Esophagus (tissue), 2 donors: Measurements from ENCODE around the gene NACC2. TPM values are rescaled to one million over a fixed set of nuclear protein-coding genes. Genes with fewer than 3 reads are reported as not detected.
A peak's percentile ranks its signal among the peaks of the same experiment; 100 is the strongest.

Experiments
- H3K27ac ChIP-seq, 2 donors: one replicate each; pipeline ENCODE4 v1.5.1; 2013; ENCODE audit warnings: low read depth in 2 of 2, mild to moderate bottlenecking in 2 of 2, inconsistent platforms in 1 of 2, low read length in 1 of 2, moderate library complexity in 1 of 2
- H3K27me3 ChIP-seq, 2 donors: one replicate each; pipeline ENCODE4 v1.6.1; 2013; ENCODE audit warnings: low read length in 2 of 2, control low read depth in 1 of 2, mild to moderate bottlenecking in 1 of 2; ENCODE audit not compliant: insufficient read depth in 2 of 2, control insufficient read depth in 1 of 2
- H3K36me3 ChIP-seq, 2 donors: one replicate each; pipeline ENCODE4 v1.6.1; 2013; ENCODE audit warnings: low read length in 1 of 2; ENCODE audit not compliant: control insufficient read depth in 2 of 2, insufficient read depth in 2 of 2
- H3K4me1 ChIP-seq, 2 donors: one replicate each; pipeline ENCODE4 v1.6.1; 2013; ENCODE audit warnings: low read length in 1 of 2; ENCODE audit not compliant: control insufficient read depth in 2 of 2, insufficient read depth in 2 of 2
- H3K4me3 ChIP-seq, 2 donors: one replicate each; pipeline ENCODE4 v1.5.1; 2013; ENCODE audit warnings: low read length in 2 of 2, mild to moderate bottlenecking in 2 of 2, low read depth in 1 of 2, moderate library complexity in 1 of 2
- H3K9me3 ChIP-seq, 2 donors: one replicate each; pipeline ENCODE4 v1.6.1; 2013; ENCODE audit warnings: mild to moderate bottlenecking in 2 of 2, low read depth in 1 of 2, low read length in 1 of 2, moderate library complexity in 1 of 2; ENCODE audit not compliant: control insufficient read depth in 2 of 2, insufficient read depth in 1 of 2
- WGBS, 2 donors: extraction: QIAGEN DNeasy Blood & Tissue Kit; methylation state at CpG; one replicate each; pipeline ENCODE4 v1.1.7; 2013; 5-methylcytosine and 5-hydroxymethylcytosine counted together
- polyA plus RNA-seq, 2 donors: library from polyadenylated mRNA; stranded (reverse); fragments of 200-250 nt; gene quantifications; one replicate each; pipeline ENCODE4 v1.2.3, GENCODE V29; 2013
- donor health status: healthy with polysubstance abuse.
- donor health status: Bipolar disorder and iron deficiency.

Gene NACC2
- polyA plus RNA-seq, 2 donors, result 3.2 to 4.5 TPM

GRCh38 chr9:135975834-135976233 lies 119.3 kb downstream of the NACC2 start:
- Histone ChIP-seq H3K36me3 (no peaks in the 10 kb centered on the region), H3K4me3 (no peak overlapping the region), H3K9me3 (no peaks in the 10 kb centered on the region), H3K27ac (no peak overlapping the region), H3K4me1 (peaks cover 0 to 7% of the 10 kb centered on the region in 2 donors), H3K27me3 (no peaks in the 10 kb centered on the region)
- WGBS, 2 donors, result 80 to 86% methylated on average over 10 of the region's 10 CpGs

GRCh38 chr9:135974220-135974573 lies 120.9 kb downstream of the NACC2 start:
- no peaks in the 10 kb centered on the region for H3K9me3 ChIP-seq
- WGBS, 2 donors, result 57 to 62% methylated on average over 10 of the region's 10 CpGs
- H3K27me3 ChIP-seq, result no peaks in the 10 kb centered on the region
- no peak overlapping the region for H3K27ac ChIP-seq
- H3K36me3 ChIP-seq, result no peaks in the 10 kb centered on the region
- H3K4me3 ChIP-seq, result no peak overlapping the region
- peaks cover 0 to 7% of the 10 kb centered on the region in 2 donors for H3K4me1 ChIP-seq

GRCh38 chr9:135973277-135974219 lies 121.5 kb downstream of the NACC2 start:
- 49 to 53% methylated on average over 23 of the region's 23 CpGs for WGBS, 2 donors
- Histone ChIP-seq H3K4me1 (peaks cover 0 to under 1% of the 10 kb centered on the region in 2 donors), H3K9me3 (no peaks in the 10 kb centered on the region), H3K4me3 (no peak overlapping the region), H3K27me3 (no peaks in the 10 kb centered on the region), H3K27ac (no peak overlapping the region), H3K36me3 (no peaks in the 10 kb centered on the region)

- H3K27ac ChIP-seq, result no peak overlapping the region
- no peaks in the 10 kb centered on the region for H3K9me3 ChIP-seq
- H3K4me3 ChIP-seq, result no peak overlapping the region
- H3K4me1 ChIP-seq, result peaks cover 0 to 4% of the 10 kb centered on the region in 2 donors
- no peaks in the 10 kb centered on the region for H3K36me3 ChIP-seq
- H3K27me3 ChIP-seq, result no peaks in the 10 kb centered on the region
- 35 to 38% methylated on average over 13 of the region's 13 CpGs for WGBS, 2 donors
These were observed 123.2 kb downstream of the NACC2 start for GRCh38 chr9:135971892-135972291.

GRCh38 chr9:135971111-135971766 lies 123.8 kb downstream of the NACC2 start:
- Histone ChIP-seq H3K4me3 (no peak overlapping the region), H3K27ac (no peak overlapping the region), H3K36me3 (no peaks in the 10 kb centered on the region), H3K27me3 (no peaks in the 10 kb centered on the region), H3K9me3 (no peaks in the 10 kb centered on the region), H3K4me1 (peaks cover 0 to 4% of the 10 kb centered on the region in 2 donors)
- 63 to 71% methylated on average over 18 of the region's 18 CpGs for WGBS, 2 donors

GRCh38 chr9:135970128-135970815 lies 124.8 kb downstream of the NACC2 start:
- Histone ChIP-seq H3K4me1 (peaks cover 0 to 4% of the 10 kb centered on the region in 2 donors), H3K27me3 (no peaks in the 10 kb centered on the region), H3K9me3 (no peaks in the 10 kb centered on the region), H3K4me3 (no peak overlapping the region), H3K36me3 (no peaks in the 10 kb centered on the region), H3K27ac (no peak overlapping the region)
- WGBS, 2 donors, result 71 to 76% methylated on average over 9 of the region's 9 CpGs

- peaks cover 0 to 4% of the 10 kb centered on the region in 2 donors for H3K4me1 ChIP-seq
- H3K4me3 ChIP-seq, result no peak overlapping the region
- 58 to 63% methylated on average over 12 of the region's 12 CpGs for WGBS, 2 donors
- no peaks in the 10 kb centered on the region for H3K27me3 ChIP-seq
- peak overlapping the region in 1 of 2 donors; percentile 24 for H3K27ac ChIP-seq
- no peaks in the 10 kb centered on the region for H3K36me3 ChIP-seq
- H3K9me3 ChIP-seq, result no peaks in the 10 kb centered on the region
These were observed 125.9 kb downstream of the NACC2 start for GRCh38 chr9:135969064-135969683.

- Histone ChIP-seq H3K9me3 (no peaks in the 10 kb centered on the region), H3K27me3 (no peaks in the 10 kb centered on the region), H3K4me3 (no peak overlapping the region), H3K4me1 (peaks cover 0 to 4% of the 10 kb centered on the region in 2 donors), H3K27ac (peak overlapping the region in 1 of 2 donors; percentile 52), H3K36me3 (no peaks in the 10 kb centered on the region)
- WGBS, 2 donors, result 38 to 58% methylated on average over 7 of the region's 7 CpGs
These were observed 126.5 kb downstream of the NACC2 start for GRCh38 chr9:135968601-135969000.

GRCh38 chr9:135968083-135968476 lies 127.0 kb downstream of the NACC2 start:
- WGBS, 2 donors, result 32 to 40% methylated on average over 5 of the region's 5 CpGs
- H3K27ac ChIP-seq, result no peak overlapping the region

More at GRCh38 chr9:135968083-135968476, 127.0 kb downstream of the NACC2 start:
- H3K36me3 ChIP-seq, result no peaks in the 10 kb centered on the region
- H3K27me3 ChIP-seq, result no peaks in the 10 kb centered on the region
- H3K4me1 ChIP-seq, result peaks cover 0 to 4% of the 10 kb centered on the region in 2 donors
- H3K9me3 ChIP-seq, result no peaks in the 10 kb centered on the region
- no peak overlapping the region for H3K4me3 ChIP-seq
